ENCODE data around the gene TCAP.
"Not testable (repeated sequence)": the region's sequence is repeated elsewhere in the genome, so short reads cannot be mapped to it uniquely, and the experiment has no call there.

TCAP gene

DNA sequence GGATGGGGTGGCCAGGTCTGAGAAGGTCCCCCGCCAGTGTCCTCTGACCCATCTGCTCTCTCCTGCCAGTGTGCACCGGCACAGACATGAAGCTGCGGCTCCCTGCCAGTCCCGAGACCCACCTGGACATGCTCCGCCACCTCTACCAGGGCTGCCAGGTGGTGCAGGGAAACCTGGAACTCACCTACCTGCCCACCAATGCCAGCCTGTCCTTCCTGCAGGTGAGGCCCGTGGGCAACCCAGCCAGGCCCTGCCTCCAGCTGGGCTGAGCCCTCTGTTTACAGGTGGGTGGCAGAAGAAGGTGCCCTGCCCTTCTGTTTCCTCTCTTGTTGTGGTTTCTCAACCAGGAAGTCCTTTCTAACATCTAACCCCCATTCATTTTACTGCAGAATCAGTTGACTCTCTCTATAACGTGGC is 41.8 kb downstream of the TCAP start:
- DNase-seq, result no peak

DNA sequence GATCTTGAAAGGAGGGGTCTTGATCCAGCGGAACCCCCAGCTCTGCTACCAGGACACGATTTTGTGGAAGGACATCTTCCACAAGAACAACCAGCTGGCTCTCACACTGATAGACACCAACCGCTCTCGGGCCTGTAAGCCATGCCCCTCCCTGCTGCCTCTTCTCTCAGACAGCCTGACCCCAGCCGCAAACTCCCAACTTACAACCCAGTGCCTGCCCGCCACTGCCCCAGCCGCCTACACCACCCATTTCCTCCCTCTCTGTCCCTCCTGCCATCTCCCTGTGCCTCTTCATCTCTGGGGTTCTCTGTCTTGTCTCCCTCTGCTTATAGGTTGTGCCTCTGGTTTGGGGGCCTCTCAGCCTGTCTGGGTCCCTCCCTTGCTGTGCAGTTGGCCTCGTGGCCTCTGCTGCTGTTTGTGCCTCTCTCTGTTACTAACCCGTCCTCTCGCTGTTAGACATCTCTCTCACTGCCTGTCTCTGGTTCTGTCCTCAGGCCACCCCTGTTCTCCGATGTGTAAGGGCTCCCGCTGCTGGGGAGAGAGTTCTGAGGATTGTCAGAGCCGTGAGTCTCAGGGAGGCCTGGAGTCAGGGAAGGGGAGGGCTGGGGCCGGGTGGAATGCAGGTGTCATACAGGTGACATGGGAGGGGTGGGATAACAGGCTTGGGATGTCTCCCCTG is 44.3 kb downstream of the TCAP start:
- DNase-seq, result no peak

DNA sequence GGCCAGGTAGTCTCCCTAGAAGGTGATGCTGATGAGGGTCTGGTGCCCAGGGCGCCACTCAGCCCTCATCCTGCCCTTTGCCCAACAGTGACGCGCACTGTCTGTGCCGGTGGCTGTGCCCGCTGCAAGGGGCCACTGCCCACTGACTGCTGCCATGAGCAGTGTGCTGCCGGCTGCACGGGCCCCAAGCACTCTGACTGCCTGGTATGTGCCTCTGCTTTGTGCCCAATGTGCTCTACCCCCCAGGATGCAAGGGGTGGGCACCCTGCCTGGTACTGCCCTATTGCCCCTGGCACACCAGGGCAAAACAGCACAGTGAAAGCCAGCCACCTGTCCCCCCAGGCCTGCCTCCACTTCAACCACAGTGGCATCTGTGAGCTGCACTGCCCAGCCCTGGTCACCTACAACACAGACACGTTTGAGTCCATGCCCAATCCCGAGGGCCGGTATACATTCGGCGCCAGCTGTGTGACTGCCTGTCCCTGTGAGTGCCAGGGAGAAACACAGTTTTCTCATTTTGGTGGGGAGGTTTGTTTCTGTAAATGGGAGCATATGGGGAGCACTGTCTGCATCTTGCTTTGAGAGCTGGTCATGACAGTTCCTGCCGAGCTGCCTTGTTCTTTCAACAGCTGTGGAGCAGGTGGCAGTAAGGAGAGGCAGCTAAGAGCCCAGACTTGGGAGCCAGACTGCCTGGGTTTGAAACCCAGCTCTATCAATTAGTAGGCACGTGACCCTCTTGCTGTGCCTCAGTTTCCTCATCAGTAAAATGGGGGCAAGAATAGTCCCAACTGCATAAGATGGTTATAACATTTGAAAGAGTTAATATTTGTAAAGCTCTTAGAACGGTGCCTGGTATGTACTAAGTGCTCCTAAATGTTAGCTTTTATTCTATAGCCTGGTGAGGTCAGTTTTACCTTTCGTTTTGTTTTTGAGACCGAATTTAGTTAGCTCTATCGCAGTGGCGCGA is 45.1 kb downstream of the TCAP start:
- no peak for DNase-seq

DNA sequence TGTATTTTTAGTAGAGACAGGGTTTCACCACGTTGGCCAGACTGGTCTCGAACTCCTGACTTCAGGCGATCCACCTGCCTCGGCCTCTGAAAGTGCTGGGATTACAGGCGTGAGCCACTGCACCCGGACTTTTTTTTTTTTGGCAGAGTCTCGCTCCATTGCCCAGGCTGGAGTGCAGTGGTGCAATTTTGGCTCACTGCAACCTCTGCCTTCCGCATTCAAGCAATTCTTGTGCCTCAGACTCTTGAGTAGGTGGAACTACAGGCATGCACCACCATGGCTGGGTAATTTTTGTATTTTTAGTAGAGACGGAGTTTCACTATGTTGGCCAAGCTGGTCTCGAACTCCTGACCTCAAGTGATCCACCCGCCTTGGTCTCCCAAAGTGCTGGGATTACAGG is 45.9 kb downstream of the TCAP start:
- DNase-seq, result not testable (repeated sequence)

DNA sequence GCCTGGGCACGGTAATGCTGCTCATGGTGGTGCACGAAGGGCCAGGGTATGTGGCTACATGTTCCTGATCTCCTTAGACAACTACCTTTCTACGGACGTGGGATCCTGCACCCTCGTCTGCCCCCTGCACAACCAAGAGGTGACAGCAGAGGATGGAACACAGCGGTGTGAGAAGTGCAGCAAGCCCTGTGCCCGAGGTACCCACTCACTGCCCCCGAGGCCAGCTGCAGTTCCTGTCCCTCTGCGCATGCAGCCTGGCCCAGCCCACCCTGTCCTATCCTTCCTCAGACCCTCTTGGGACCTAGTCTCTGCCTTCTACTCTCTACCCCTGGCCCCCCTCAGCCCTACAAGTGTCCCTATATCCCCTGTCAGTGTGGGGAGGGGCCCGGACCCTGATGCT is 46.7 kb downstream of the TCAP start:
- no peak for DNase-seq

DNA sequence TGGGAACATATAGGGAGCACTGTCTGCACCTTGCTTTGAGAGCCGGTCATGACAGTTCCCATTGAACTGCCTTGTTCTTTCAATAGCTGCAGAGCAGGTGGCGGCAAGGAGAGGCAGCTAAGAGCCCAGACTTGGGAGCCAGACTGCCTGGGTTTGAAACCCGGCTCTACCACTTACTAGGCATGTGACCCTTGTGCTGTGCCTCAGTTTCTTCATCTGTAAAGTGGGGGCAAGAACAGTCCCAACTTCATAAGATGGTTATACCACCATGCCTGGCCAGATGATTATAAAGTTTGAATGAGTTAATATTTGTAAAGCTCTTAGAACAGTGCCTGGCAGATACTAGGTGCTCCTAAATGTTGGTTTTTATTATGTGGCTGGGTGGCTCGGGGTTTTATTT is 49.1 kb downstream of the TCAP start:
- no peak for DNase-seq

DNA sequence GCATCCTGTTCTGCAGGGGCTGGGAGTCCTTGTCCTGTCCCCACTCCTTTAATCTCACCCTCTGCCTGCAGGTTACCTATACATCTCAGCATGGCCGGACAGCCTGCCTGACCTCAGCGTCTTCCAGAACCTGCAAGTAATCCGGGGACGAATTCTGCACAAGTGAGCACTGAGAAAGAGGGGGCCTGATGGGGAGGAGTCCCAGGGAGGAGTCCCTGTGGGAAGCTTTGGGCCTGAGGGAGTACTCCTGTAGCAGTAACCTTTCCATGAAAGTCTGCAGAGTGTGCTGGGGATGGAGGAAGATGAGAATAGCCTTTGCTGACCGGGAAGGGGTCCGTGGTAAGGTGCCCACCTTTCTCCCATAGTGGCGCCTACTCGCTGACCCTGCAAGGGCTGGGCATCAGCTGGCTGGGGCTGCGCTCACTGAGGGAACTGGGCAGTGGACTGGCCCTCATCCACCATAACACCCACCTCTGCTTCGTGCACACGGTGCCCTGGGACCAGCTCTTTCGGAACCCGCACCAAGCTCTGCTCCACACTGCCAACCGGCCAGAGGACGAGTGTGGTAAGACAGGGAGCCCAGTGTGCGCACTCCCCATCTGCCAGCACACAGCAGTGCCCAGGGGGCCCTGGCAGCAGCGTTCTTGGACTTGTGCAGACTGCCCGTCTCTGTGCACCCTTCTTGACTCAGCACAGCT is 50.4 kb downstream of the TCAP start:
- DNase-seq, result no peak
